Stimulated activated CD4-positive, alpha-beta T cell treated with anti-CD3 and anti-CD28 coated beads, Interleukin-2, amount 100 ng/mL, for 4 hours (primary cell): ENCODE measurements around the gene WDR70.
"Not testable (repeated sequence)": the region's sequence is repeated elsewhere in the genome, so short reads cannot be mapped to it uniquely, and the experiment has no call there.

ENCODE experiments used
- DNase-seq: peaks from one replicate; pipeline ENCODE4 v3.0.0-alpha.2; 2020; ENCODE audit warnings: low read depth

The WDR70 gene

GRCh38 chr5:37454402-37455055, 75.4 kb downstream of the WDR70 start:
- DNase-seq = not testable (repeated sequence)

- not testable (repeated sequence) for DNase-seq
Observed at GRCh38 chr5:37463191-37464051, 84.3 kb downstream of the WDR70 start.

GRCh38 chr5:37464581-37464980, 85.5 kb downstream of the WDR70 start:
- DNase-seq = not testable (repeated sequence)

- DNase-seq = not testable (repeated sequence)
Observed at GRCh38 chr5:37469383-37469782, 90.3 kb downstream of the WDR70 start.

GRCh38 chr5:37471666-37472197, 92.6 kb downstream of the WDR70 start:
- DNase-seq = no peak

- no peak for DNase-seq
Observed at GRCh38 chr5:37477426-37477825, 98.3 kb downstream of the WDR70 start.

GRCh38 chr5:37478121-37478894, 99.2 kb downstream of the WDR70 start:
- no peak for DNase-seq

- DNase-seq = not testable (repeated sequence)
Observed at GRCh38 chr5:37481395-37481794, 102.3 kb downstream of the WDR70 start.

GRCh38 chr5:37490120-37490810, 111.1 kb downstream of the WDR70 start:
- no peak for DNase-seq

- DNase-seq = no peak
Observed at GRCh38 chr5:37490931-37491330, 111.8 kb downstream of the WDR70 start.

GRCh38 chr5:37492778-37493555, 113.8 kb downstream of the WDR70 start:
- DNase-seq = no peak

- DNase-seq = no peak
Observed at GRCh38 chr5:37494756-37495155, 115.6 kb downstream of the WDR70 start.

- no peak for DNase-seq
Observed at GRCh38 chr5:37495210-37495609, 116.1 kb downstream of the WDR70 start.

- DNase-seq = no peak
Observed at GRCh38 chr5:37495668-37496347, 116.7 kb downstream of the WDR70 start.

GRCh38 chr5:37496902-37497445, 117.9 kb downstream of the WDR70 start:
- no peak for DNase-seq

- DNase-seq = no peak
Observed at GRCh38 chr5:37501152-37501551, 122.0 kb downstream of the WDR70 start.

GRCh38 chr5:37506241-37506640, 127.1 kb downstream of the WDR70 start:
- DNase-seq = no peak

- no peak for DNase-seq
Observed at GRCh38 chr5:37506722-37507121, 127.6 kb downstream of the WDR70 start.

GRCh38 chr5:37511646-37512045, 132.5 kb downstream of the WDR70 start:
- DNase-seq = no peak

GRCh38 chr5:37514946-37515345, 135.8 kb downstream of the WDR70 start:
- no peak for DNase-seq
